Measurements from ENCODE around the gene LARP4B. TPM values are rescaled to one million over a fixed set of nuclear protein-coding genes. Genes with fewer than 3 reads are reported as not detected.

The LARP4B gene
- total and polyA plus RNA-seq, 8 donors: 11.8 to 269 (median 54.3) TPM

DNA sequence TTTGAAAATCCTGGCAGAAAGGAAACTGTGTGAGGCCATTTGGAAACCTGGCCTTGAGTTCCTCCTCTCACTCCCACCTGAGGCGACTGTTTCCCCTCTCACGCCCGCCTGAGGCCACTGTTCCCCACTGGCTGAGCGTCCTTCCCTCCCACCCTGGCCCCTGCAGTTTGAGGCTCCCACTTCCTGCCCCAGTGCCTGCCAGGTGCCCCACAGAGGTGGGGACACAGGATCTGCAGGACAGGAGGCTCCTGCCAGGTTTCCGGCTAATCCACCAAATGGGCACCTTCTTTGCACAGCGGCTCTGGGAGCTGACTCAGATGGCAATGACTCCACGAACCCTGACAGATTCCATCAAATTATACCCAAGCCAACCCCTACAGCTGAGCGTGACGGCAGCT, 24.3 kb upstream of the LARP4B start:
- Histone ChIP-seq H3K9me3 (no peaks in the 10 kb centered on the region), H3K36me3 (no peaks in the 10 kb centered on the region), H3K27me3 (no peaks in the 10 kb centered on the region), H3K4me1 (peaks cover 0 to 8% (median 2%) of the 10 kb centered on the region in 4 donors), H3K4me3 (no peak overlapping the region), H3K27ac (peak overlapping the region in 1 of 5 donors; percentile 62)
- peak in 1 of 2 donors; percentile 67 for DNase-seq
- intact Hi-C loops (cut with DNase I; ENCODE audit: low total_unique reads): no loop called here
- TF ChIP-seq, protein P1, sequence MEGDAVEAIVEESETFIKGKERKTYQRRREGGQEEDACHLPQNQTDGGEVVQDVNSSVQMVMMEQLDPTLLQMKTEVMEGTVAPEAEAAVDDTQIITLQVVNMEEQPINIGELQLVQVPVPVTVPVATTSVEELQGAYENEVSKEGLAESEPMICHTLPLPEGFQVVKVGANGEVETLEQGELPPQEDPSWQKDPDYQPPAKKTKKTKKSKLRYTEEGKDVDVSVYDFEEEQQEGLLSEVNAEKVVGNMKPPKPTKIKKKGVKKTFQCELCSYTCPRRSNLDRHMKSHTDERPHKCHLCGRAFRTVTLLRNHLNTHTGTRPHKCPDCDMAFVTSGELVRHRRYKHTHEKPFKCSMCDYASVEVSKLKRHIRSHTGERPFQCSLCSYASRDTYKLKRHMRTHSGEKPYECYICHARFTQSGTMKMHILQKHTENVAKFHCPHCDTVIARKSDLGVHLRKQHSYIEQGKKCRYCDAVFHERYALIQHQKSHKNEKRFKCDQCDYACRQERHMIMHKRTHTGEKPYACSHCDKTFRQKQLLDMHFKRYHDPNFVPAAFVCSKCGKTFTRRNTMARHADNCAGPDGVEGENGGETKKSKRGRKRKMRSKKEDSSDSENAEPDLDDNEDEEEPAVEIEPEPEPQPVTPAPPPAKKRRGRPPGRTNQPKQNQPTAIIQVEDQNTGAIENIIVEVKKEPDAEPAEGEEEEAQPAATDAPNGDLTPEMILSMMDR (IDR thresholded peaks at IDR 0.05): no peak
- TF ChIP-seq EP300 (IDR thresholded peaks at IDR 0.05) (no peak), POLR2AphosphoS5 (IDR thresholded peaks at IDR 0.05) (no peak), POLR2A (IDR thresholded peaks at IDR 0.05) (no peak)
- WGBS, 5 donors: 68 to 74% (median 72%) methylated on average over 8 to 9 of the region's 9 CpGs

DNA sequence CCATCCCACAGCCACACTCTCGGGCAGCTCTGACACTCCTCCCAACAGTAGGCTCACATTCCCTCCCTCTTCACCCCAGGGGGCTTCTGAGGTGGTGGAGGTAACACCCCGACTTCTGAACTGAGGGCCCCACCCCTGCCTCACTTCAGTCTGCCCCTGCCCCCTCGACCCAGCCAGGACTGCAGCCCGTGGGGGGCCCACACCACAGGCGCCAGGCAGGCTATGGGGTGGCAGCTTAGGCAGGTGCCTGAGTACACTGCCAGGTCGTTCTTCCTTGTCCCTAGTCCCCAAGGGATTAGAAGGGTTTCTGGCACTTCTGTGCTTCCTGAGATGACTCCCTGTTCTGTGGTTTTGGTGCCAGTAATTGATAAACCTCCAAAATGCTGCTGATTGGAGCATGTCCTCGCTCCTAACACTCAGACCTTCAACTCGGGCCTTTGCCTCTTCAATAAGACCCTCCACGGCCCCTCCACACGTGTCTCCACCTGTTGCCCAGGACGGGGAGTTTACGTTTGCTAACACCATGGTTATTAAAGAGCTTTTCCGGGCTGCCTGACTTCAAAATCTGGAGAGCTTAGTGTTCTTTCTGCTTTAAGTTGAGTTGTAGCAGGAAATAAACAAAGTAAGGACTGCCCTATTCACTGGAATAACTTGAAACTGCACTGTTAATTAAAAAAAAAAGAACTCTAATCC, 23.8 kb upstream of the LARP4B start:
- intact Hi-C loops (cut with DNase I; ENCODE audit: low total_unique reads): no loop called here
- Histone ChIP-seq H3K36me3 (no peaks in the 10 kb centered on the region), H3K4me3 (no peak overlapping the region), H3K27ac (peak overlapping the region in 1 of 5 donors; percentile 62), H3K4me1 (peaks cover 0 to 8% (median 2%) of the 10 kb centered on the region in 4 donors), H3K9me3 (no peaks in the 10 kb centered on the region), H3K27me3 (no peaks in the 10 kb centered on the region)
- no peak for DNase-seq
- TF ChIP-seq EP300 (IDR thresholded peaks at IDR 0.05) (no peak), POLR2A (IDR thresholded peaks at IDR 0.05) (no peak), POLR2AphosphoS5 (IDR thresholded peaks at IDR 0.05) (no peak)
- TF ChIP-seq, protein P1 (IDR thresholded peaks at IDR 0.05): no peak
- 28 to 37% (median 34%) methylated on average over 11 to 13 of the region's 13 CpGs for WGBS, 5 donors

DNA sequence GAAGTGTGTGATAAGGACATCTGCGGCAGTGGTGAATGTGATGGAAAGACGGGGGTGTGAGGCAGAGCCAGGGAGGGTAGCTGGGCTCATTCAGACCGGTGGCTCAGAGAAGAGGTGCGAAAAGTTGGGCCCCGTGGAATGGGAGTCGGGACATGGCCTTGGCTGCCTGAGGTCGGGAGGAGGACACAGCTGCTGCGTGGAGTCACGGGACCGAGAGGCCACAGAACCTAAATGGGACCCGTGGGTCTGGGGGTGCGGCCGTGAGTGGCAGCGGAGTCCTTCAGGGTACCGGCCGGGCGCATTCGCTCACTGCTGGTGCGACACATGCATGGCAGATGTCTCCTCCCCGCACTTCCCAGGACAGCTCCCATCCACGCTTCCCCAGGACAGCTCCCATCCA, 22.9 kb upstream of the LARP4B start:
- Histone ChIP-seq H3K4me3 (no peak overlapping the region), H3K27me3 (no peaks in the 10 kb centered on the region), H3K27ac (no peak overlapping the region), H3K36me3 (no peaks in the 10 kb centered on the region), H3K9me3 (no peaks in the 10 kb centered on the region), H3K4me1 (peaks cover 0 to 8% (median 2%) of the 10 kb centered on the region in 4 donors)
- intact Hi-C loops (cut with DNase I; ENCODE audit: low total_unique reads): no loop called here
- no peak for DNase-seq
- WGBS, 5 donors: 90 to 96% (median 94%) methylated on average over 21 of the region's 21 CpGs
- TF ChIP-seq POLR2AphosphoS5 (IDR thresholded peaks at IDR 0.05) (no peak), POLR2A (IDR thresholded peaks at IDR 0.05) (no peak), EP300 (IDR thresholded peaks at IDR 0.05) (no peak)
- TF ChIP-seq, protein P1 (IDR thresholded peaks at IDR 0.05): no peak

DNA sequence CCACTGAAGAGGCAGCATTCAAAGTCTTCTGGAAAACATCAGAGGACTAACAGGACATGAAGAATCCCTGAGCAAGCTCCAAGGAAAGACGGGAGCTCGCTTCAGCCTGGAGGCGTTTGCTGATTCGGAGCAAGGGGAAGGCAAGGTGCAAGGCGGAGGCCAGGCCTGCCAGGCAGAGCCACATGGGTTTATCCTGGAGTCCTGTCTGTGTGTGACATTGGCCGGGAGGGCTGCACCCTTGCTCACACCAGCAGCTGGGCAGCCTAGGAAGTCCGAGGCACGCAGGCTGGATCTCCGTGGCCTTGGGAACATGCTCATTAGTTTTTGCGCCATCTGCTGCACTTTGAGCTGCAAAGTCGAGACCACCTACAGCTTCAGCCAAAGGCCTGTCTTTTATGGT, 22.3 kb upstream of the LARP4B start:
- WGBS, 5 donors: 77 to 95% (median 94%) methylated on average over 6 to 11 of the region's 11 CpGs
- no peak for DNase-seq
- H3K27ac ChIP-seq: no peak overlapping the region

More for the DNA sequence above, 22.3 kb upstream of the LARP4B start:
- H3K4me1 ChIP-seq: peaks cover 0 to 8% (median 2%) of the 10 kb centered on the region in 4 donors
- intact Hi-C loops (cut with DNase I; ENCODE audit: low total_unique reads): no loop called here
- H3K4me3 ChIP-seq: no peak overlapping the region
- H3K27me3 ChIP-seq: no peaks in the 10 kb centered on the region
- H3K9me3 ChIP-seq: no peaks in the 10 kb centered on the region
- H3K36me3 ChIP-seq: no peaks in the 10 kb centered on the region
- TF ChIP-seq POLR2A (IDR thresholded peaks at IDR 0.05): no peak
- no peak for TF ChIP-seq EP300 (IDR thresholded peaks at IDR 0.05)
- no peak for TF ChIP-seq POLR2AphosphoS5 (IDR thresholded peaks at IDR 0.05)
- TF ChIP-seq, protein P1 (IDR thresholded peaks at IDR 0.05): no peak

All from stomach (tissue), 9 donors.